ENCODE results near the gene GRB2.
A peak's percentile ranks its signal among the peaks of the same experiment; 100 is the strongest.

The GRB2 gene

DNA sequence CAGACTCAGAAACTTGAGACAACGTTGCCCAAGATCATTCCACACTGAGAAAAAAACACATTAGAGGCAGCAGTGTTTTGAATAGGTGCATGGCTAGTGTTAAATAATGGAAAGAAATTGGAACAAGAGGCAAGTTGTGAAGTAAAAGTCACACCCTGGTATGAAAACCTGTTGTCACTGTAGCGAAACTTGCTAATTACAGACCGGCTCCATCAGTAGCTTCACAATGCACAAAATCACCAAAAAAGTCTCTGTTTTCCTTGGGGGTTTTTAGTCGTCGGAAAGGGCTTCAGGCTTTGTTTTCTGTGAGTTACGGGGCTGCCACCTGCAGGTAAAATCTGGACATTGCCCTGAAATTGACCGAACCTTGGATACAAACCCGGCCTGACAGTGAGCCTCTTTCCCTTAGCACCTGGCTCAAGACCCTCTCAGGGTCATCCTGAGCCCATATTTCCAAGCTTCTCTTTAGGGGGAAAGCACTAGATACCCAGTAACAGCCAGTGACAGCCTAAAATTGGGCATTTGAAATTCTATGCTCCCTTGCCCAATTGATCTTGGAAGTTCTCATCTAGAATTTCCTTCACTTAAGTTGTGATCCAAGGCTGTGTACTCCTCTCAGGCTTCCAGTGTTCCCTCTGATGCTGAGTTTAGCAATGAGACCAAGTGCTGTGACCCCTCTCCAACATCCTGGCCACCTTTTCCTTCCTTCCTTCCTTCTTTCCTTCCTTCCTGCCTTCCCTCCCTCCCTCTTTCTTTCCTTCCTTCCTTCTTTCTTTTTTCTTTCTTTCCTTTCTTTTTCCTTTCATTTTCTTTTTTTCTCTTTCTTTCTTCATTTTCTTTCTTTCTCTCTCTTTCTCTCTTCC is 7.2 kb upstream of the GRB2 start:
- peak; percentile 77 to 82 for DNase-seq

- DNase-seq, result no peak
These were observed 6.0 kb upstream of the GRB2 start for GRCh38 chr17:75411328-75412067.

- DNase-seq, result no peak
These were observed 4.7 kb upstream of the GRB2 start for GRCh38 chr17:75410141-75410540.

DNA sequence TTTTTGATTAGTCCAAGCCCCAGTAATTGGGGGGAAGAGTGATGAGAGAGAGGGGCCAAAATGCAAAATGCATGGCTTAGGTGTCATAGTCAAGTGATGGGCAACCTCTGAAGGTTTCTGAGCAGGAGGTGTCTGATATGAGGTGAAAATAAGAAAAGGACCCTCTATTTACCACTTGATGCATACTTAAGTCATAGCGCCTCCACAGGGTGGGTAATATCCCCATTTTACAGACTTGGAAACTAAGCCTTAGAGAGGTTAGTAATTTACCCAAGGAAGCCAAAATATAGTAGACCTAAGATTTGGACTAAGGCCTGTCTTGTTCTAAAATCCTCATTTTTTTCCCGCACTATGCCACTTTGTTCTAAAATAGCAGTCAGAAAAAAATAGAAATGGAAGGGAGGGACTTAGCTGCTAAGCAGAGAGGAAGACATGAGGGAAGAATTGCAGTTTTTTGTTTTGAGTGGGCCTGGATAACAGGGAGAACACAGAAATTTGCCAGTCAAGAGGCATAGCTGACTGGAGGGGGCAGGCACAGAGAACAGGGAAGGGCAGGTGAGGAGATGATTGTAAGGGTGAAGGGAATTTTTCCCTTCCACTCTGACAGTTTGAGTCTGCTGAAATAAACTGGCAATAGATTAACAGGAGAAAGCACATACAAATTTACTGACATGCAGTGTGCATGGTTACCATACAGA is 2.3 kb upstream of the GRB2 start:
- DNase-seq, result no peak

GRCh38 chr17:75406222-75406615 is 741 bp upstream of the GRB2 start:
- no peak for DNase-seq

- DNase-seq, result peak; percentile 41 to 44
These were observed 630 bp downstream of the GRB2 start for GRCh38 chr17:75404731-75405364.

- peak; percentile 45 to 65 for DNase-seq
These were observed 1.2 kb downstream of the GRB2 start for GRCh38 chr17:75404223-75404730.

- no peak for DNase-seq
These were observed 2.3 kb downstream of the GRB2 start for GRCh38 chr17:75403131-75403530.

DNA sequence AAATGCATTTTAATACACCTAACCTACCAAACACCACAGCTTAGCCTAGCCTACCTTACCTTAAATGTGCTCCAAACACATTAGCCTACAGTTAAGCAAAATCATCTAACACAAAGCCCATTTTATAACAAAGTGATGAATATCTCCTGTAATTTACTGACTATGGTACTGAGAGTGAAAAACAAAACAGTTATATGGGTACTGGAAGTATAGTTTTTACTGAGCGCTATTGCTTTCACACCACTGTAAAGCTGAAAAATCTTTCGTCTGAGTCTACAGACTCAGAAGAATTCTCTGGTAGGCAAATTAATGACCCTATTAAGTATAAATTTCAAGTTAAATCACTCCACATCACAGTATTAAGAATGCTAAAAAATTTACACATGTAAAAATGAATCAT is 3.5 kb downstream of the GRB2 start:
- DNase-seq, result no peak

- no peak for DNase-seq
These were observed 5.0 kb downstream of the GRB2 start for GRCh38 chr17:75400326-75400939.

DNA sequence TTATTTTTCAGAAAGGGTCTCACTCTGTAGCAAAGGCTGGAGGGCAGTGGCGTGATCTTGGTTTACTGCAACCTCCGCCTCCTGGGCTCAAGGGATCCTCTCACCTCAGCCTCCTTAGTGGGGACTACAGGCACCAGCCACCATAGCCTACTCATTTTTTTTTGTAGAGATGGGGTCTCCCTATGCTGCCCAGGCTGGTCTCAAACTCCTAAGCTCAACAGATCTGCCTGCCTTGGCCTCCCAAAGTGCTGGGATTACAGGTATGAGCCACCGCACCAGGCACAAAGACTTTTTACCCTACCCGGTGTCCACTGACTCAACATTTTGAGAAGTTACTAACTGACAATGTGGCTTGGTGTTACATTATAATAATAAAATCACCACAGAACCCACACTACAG is 7.2 kb downstream of the GRB2 start:
- no peak for DNase-seq

DNA sequence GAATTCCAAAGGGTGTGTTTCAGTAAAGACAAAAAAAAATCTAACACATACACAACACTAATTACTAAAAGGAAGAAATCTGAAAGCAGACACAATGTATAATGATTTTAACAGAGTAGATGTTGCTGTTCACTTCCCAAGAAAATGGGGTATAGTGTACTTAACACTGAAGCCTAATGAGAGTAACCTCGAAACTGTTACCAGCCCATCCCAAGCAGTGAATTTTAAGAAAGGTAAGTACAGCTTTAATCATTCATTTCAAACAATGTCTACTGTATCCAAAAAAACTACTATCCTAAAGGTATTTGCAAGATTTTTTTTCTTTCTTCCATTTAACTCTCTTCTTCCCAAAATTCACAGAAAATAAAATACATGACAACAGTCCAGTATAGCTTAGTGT is 8.3 kb downstream of the GRB2 start:
- DNase-seq, result no peak

- DNase-seq, result no peak
These were observed 8.7 kb downstream of the GRB2 start for GRCh38 chr17:75396796-75397195.

- no peak for DNase-seq
These were observed 9.5 kb downstream of the GRB2 start for GRCh38 chr17:75396025-75396424.

- no peak for DNase-seq
These were observed 11.1 kb downstream of the GRB2 start for GRCh38 chr17:75394332-75394918.

GRCh38 chr17:75393523-75394331 is 11.8 kb downstream of the GRB2 start:
- peak; percentile 87 to 90 for DNase-seq

DNA sequence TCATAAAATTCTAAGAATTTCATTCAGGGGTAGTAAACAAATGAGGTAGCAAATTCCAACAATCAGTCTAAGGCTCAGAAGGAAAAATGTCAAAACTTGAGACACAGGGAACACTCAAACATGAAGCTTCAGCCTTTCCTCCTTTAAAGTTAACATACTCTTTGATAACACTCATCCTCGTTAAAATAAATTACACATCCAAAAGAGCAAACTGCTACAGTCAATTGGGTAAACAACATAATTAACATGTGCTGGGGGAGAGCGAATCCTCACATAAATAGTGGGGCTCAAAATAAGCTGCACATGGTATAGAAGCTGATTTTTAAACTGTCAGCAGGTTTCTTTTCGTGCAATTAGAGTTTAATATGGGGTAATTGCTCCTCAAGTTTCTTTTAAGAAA is 12.9 kb downstream of the GRB2 start:
- no peak for DNase-seq

- DNase-seq, result no peak
These were observed 14.5 kb downstream of the GRB2 start for GRCh38 chr17:75390982-75391381.

DNA sequence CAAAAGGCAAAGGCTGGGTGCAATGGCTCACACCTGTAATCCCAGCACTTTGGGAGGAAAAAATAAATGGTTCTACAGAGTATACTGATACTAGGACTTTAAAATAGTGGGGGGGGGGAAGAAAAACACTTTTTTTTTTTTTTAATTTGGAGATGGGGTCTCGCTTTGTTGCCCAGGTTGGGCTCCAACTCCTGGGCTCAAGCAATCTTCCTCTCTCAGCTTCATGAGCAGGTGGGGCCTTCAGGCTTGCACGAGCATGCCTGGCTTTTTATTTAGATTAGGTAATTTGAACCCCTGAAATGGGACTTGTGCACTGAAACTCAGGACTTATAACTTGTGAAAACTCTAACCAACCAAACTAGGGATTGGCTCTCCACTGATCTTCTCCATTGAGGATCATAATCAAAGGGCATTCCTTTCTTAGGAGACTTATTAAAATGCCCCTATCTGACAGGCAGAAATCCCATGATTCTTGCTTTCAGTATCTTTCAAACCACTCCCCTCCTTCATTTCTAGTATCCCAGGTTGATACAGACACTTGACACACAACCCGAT is 16.9 kb downstream of the GRB2 start:
- DNase-seq, result no peak

- no peak for DNase-seq
These were observed 17.7 kb downstream of the GRB2 start for GRCh38 chr17:75387771-75388170.

- DNase-seq, result no peak
These were observed 19.0 kb downstream of the GRB2 start for GRCh38 chr17:75386430-75386829.
